Thyroid gland (tissue), 4 donors: Measurements from ENCODE around the gene DMD. TPM values are rescaled to one million over a fixed set of nuclear protein-coding genes. Genes with fewer than 3 reads are reported as not detected.

Source experiments
- DNase-seq, 2 donors: peaks; one replicate each; pipeline ENCODE4 v3.0.0-alpha.2; 2019
- H3K27ac ChIP-seq, 3 donors: fragments of 200-600 bp; sonication (generic); 1 replicate in 2 of 3; 2 replicates in 1 of 3; pipeline ENCODE4 v1.5.1; 2016 to 2019; ENCODE audit warnings: mild to moderate bottlenecking in 1 of 3, moderate library complexity in 1 of 3
- H3K27me3 ChIP-seq: fragments of 200-600 bp; sonication (generic); one replicate; pipeline ENCODE4 v1.5.1; 2019
- H3K36me3 ChIP-seq, 2 donors: fragments of 200-600 bp; sonication (generic); one replicate each; pipeline ENCODE4 v1.5.1; 2016 to 2019
- H3K4me1 ChIP-seq, 2 donors: fragments of 200-600 bp; sonication (generic); one replicate each; pipeline ENCODE4 v1.5.1; 2017 to 2019
- H3K4me3 ChIP-seq, 3 donors: fragments of 200-600 bp; sonication (generic); replicated peaks in 1 of 3; 1 replicate in 2 of 3; 2 replicates in 1 of 3; pipeline ENCODE4 v1.5.1; 2016; ENCODE audit warnings: mild to moderate bottlenecking in 1 of 3
- H3K9me3 ChIP-seq: fragments of 200-600 bp; sonication (generic); one replicate; pipeline ENCODE4 v1.5.1; 2017
- CTCF ChIP-seq, 6 experiments: fragments of 200-600 bp in 3 of 6; fragments of 450-650 bp in 3 of 6; sonication (generic) in 3 of 6; IDR thresholded peaks; one replicate each; pipeline ENCODE4 v1.5.1; 2016 to 2019; ENCODE audit warnings: antibody characterized with exemption in 6 of 6, mild to moderate bottlenecking in 2 of 6, inconsistent platforms in 1 of 6, moderate library complexity in 1 of 6
- POLR2A ChIP-seq, 2 donors: fragments of 450-650 bp; IDR thresholded peaks; one replicate each; pipeline ENCODE4 v1.6.1; 2017; ENCODE audit warnings: antibody characterized with exemption in 2 of 2, mild to moderate bottlenecking in 2 of 2, moderate library complexity in 1 of 2
- WGBS, 2 donors: methylation state at CpG; one replicate each; pipeline ENCODE4 v1.1.5; 2017; 5-methylcytosine and 5-hydroxymethylcytosine counted together
- intact Hi-C: fragments of 100-400 bp; cut with DNase I; formaldehyde crosslinking; loops from one replicate; pipeline ENCODE4 v1.15.1; 2023
- total RNA-seq, 4 donors: library from RNA; depleted of rRNA; stranded (reverse); fragments of >200 nt; gene quantifications; one replicate each; pipeline ENCODE4 v1.2.3, GENCODE V29; 2016

Gene DMD
- total RNA-seq, 4 donors from 2014 or later, result 16.5 to 24.0 (median 21.7) TPM

DNA sequence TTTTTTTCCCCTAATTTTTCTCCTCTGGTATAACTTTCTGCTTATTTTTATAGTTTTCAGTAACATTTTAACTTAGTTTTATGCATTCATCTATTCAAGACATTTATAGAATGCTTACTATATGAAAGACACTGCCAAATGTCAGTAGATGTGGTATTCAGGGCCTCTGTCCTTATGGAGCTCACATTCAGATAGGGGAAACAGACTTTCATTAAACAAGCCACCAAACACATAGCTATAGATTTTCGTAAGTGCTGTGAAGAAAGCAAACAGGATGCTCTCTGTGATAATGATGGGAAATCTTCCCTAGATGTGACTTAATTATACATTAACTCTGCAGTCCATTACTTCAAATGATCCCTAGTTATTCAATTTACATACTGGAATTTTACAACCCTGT is 1777.5 kb downstream of the DMD start:
- Histone ChIP-seq H3K27me3 (no peaks in the 10 kb centered on the region), H3K4me3 (no peak overlapping the region), H3K36me3 (no peaks in the 10 kb centered on the region), H3K27ac (no peak overlapping the region), H3K9me3 (no peaks in the 10 kb centered on the region), H3K4me1 (peaks cover 0 to 3% of the 10 kb centered on the region in 2 donors)
- TF ChIP-seq CTCF (IDR thresholded peaks at IDR 0.05), result no peak
- TF ChIP-seq POLR2A (IDR thresholded peaks at IDR 0.05), result no peak
- WGBS, 2 donors, result 88 to 100% methylated on average over 1 of the region's 1 CpG
- intact Hi-C loops, result no loop called here
- DNase-seq, result no peak

- no peak for DNase-seq
- TF ChIP-seq CTCF (IDR thresholded peaks at IDR 0.05) (no peak), POLR2A (IDR thresholded peaks at IDR 0.05) (no peak)
- WGBS, 2 donors, result 93 to 96% methylated on average over 6 of the region's 6 CpGs
- H3K9me3 ChIP-seq, result no peaks in the 10 kb centered on the region
- H3K27me3 ChIP-seq, result no peaks in the 10 kb centered on the region
- no peak overlapping the region for H3K27ac ChIP-seq
- intact Hi-C loops, result no loop called here
- H3K36me3 ChIP-seq, result no peaks in the 10 kb centered on the region
- peaks cover 0 to 6% of the 10 kb centered on the region in 2 donors for H3K4me1 ChIP-seq
- H3K4me3 ChIP-seq, result no peak overlapping the region
Observed at GRCh38 chrX:31429915-31430314, 1781.4 kb downstream of the DMD start.

DNA sequence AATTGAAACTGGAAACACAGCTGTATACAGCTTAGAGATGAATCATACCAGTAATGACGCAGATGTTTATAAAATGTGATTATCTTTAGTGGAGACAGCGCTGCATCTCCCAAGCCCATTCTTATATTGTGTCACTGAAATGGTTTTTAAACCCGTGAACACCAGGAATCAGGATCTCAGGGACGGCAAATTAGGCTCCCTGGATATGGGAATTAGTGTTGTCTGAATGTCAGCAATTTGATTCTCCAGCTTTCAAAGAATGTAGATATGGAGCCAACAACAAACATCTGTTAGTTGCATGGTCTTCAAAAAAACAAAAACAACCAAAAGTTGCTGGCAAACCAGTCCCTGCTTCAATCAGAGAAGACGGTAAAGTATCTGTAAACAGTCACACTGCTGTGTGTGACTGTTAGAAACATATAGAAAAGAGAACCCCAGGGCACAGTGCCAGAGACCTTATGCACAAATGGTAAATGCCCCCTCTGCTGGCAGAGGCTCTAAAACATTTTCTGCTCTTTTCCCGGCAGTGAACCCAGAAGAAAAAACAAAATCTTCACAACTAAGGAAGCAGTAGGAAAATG is 1787.7 kb downstream of the DMD start:
- intact Hi-C loops, result no loop called here
- H3K36me3 ChIP-seq, result no peaks in the 10 kb centered on the region
- H3K27ac ChIP-seq, result no peak overlapping the region
- no peaks in the 10 kb centered on the region for H3K9me3 ChIP-seq
- TF ChIP-seq POLR2A (IDR thresholded peaks at IDR 0.05) (no peak), CTCF (IDR thresholded peaks at IDR 0.05) (peak in 1 of 6 experiments; percentile 11)
- 61 to 68% methylated on average over 6 of the region's 6 CpGs for WGBS, 2 donors
- no peaks in the 10 kb centered on the region for H3K27me3 ChIP-seq
- peaks cover 0 to 9% of the 10 kb centered on the region in 2 donors for H3K4me1 ChIP-seq
- peak in 1 of 2 donors; percentile 5 for DNase-seq
- no peak overlapping the region for H3K4me3 ChIP-seq

DNA sequence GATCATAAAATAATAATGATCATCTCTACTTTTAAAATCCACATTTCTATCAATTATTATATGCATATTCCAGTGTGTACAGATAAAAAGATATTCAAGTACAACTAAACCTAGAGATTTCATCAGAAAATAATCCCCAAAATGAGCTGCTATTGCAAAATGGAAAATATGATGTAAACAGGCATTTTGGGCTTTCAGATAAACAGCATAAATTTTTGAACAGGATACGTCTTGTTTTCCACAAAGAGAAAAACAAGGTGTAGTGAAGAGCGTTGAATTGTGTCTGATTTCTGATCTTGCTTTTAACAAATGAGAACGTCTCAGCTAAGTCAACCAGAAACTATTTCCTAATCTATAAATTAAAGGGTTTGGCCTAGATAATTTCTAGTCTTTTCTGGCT is 1789.9 kb downstream of the DMD start:
- no peak overlapping the region for H3K27ac ChIP-seq
- TF ChIP-seq POLR2A (IDR thresholded peaks at IDR 0.05) (no peak), CTCF (IDR thresholded peaks at IDR 0.05) (no peak)
- DNase-seq, result no peak
- intact Hi-C loops, result no loop called here
- H3K36me3 ChIP-seq, result no peaks in the 10 kb centered on the region
- H3K27me3 ChIP-seq, result no peaks in the 10 kb centered on the region
- H3K4me3 ChIP-seq, result no peak overlapping the region
- H3K4me1 ChIP-seq, result peaks cover 0 to 9% of the 10 kb centered on the region in 2 donors
- WGBS, 2 donors, result 89 to 90% methylated on average over 3 of the region's 3 CpGs
- H3K9me3 ChIP-seq, result no peaks in the 10 kb centered on the region

DNA sequence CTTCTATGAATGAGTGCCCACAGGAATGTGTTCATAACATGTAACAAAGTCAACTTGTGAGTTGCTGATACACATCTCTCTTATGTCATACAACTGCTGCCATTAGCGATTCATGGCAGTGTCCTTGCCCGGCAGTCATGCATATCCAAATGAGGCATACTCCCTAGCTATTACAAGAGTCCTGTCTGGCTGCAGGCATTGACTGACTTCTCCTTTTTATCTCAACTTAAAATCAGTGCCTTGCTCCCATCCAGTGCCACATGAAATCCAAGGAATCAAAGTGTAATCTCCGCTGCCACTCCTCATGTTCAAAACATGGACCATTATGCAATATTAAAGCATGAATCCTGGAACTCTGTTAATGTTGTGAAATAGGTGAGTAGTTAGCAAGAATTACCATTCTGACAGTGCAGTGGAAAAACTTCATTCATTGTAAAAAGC is 1790.6 kb downstream of the DMD start:
- intact Hi-C loops, result no loop called here
- Histone ChIP-seq H3K4me1 (peaks cover 0 to 3% of the 10 kb centered on the region in 2 donors), H3K36me3 (no peaks in the 10 kb centered on the region), H3K4me3 (no peak overlapping the region), H3K27ac (no peak overlapping the region), H3K27me3 (no peaks in the 10 kb centered on the region), H3K9me3 (no peaks in the 10 kb centered on the region)
- peak; percentile 18 to 23 for DNase-seq
- 35 to 71% methylated on average over 2 to 3 of the region's 3 CpGs for WGBS, 2 donors
- TF ChIP-seq CTCF (IDR thresholded peaks at IDR 0.05) (no peak), POLR2A (IDR thresholded peaks at IDR 0.05) (no peak)
